ENCODE results near the gene SFTPB.
A peak's percentile ranks its signal among the peaks of the same experiment; 100 is the strongest.

Gene SFTPB

DNA sequence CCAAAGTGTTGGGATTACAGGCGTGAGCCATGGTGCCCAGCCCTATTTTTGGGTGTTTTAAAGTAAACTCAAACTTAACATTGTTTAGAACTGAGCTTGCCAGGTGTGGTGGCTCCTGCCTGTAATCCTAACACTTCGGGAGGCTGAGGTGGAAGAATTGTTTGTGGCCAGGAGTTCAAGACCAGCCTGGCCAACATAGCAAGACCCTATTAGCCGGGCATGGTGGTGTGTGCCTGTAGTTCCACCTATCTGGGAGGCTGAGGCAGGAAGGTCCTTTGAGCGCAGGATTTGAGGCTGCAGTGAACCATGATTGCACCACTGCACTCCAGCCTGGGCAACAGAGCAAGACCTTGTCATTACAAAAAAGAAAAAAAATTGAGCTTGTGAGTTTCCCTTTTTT lies 17.5 kb downstream of the SFTPB start:
- no peak overlapping the region for H3K27ac ChIP-seq (ENCODE audit: extremely low read depth, low read depth, low read length)

DNA sequence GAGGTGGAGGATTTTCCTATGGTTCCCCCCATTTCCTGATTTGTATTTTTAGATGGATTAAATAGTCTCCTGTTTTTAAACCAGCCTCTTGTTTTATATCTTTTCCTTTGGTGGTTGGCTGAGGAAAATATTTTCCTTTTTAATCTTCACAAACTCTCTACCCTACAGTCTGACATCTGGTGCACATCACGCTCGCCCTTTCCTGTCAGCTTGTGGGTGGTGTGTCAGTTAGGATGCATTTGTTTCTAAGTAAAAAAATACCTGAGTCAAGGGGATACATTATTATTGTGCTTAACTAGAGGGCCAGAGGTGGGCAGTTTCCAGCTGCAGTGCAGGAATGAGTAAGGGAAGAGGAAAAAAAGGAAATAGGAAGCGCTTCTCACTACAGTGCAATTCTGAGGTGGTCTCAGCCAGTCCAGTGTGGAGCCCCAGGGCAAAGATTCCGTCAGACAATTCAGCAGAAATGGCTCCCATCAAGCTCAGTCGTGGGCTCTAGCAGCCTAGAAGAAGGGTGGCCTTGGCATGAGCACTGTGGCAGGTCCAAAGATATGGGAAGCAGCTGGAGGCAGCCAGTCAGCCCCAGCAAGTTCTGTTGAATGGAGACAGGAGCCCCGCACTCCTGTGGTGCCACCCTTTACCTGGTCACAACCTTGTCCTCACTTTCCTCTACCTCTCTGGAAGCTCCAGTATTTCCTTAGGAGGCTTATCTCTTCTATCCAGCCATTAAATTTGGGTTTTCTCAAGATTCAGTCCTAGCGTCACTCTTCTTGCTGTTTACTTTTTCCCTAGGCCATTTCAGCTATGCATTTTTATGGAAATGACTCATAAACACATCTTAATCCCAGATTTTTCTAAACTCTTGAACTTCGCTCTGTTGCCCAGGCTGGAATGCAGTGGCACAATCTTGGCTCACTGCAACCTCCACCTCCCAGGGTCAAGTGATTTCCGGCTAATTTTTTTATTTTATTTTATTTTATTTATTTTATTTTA lies 18.5 kb downstream of the SFTPB start:
- no peak overlapping the region for H3K27ac ChIP-seq (ENCODE audit: extremely low read depth, low read depth, low read length)
- H3K9me3 ChIP-seq (ENCODE audit: control insufficient read depth, insufficient read depth, low read depth, low read length), result no peaks in the 10 kb centered on the region
- H3K4me3 ChIP-seq (ENCODE audit: low read depth, low read length), result no peak overlapping the region
- TF ChIP-seq KLF1 (tag by site-specific recombination; IDR thresholded peaks at IDR 0.05), result no peak
- TF ChIP-seq ZNF747 (tag by site-specific recombination; IDR thresholded peaks at IDR 0.05), result no peak
- TF ChIP-seq, protein P1, sequence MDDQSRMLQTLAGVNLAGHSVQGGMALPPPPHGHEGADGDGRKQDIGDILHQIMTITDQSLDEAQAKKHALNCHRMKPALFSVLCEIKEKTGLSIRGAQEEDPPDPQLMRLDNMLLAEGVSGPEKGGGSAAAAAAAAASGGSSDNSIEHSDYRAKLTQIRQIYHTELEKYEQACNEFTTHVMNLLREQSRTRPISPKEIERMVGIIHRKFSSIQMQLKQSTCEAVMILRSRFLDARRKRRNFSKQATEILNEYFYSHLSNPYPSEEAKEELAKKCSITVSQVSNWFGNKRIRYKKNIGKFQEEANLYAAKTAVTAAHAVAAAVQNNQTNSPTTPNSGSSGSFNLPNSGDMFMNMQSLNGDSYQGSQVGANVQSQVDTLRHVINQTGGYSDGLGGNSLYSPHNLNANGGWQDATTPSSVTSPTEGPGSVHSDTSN (CRISPR knock-in tag; IDR thresholded peaks at IDR 0.05), result no peak
- no peak for TF ChIP-seq ZNF560 (tag by site-specific recombination; IDR thresholded peaks at IDR 0.05; ENCODE audit: borderline replicate concordance)
- TF ChIP-seq ZNF146 (tag by site-specific recombination; IDR thresholded peaks at IDR 0.05), result no peak
- TF ChIP-seq, protein P2, sequence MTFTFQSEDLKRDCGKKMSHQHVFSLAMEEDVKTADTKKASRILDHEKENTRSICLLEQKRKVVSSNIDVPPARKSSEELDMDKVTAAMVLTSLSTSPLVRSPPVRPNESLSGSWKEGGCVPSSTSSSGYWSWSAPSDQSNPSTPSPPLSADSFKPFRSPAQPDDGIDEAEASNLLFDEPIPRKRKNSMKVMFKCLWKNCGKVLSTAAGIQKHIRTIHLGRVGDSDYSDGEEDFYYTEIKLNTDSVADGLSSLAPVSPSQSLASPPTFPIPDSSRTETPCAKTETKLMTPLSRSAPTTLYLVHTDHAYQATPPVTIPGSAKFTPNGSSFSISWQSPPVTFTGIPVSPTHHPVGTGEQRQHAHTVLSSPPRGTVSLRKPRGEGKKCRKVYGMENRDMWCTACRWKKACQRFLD (tag by site-specific recombination; IDR thresholded peaks at IDR 0.05), result no peak
- no peak for TF ChIP-seq HOXC10 (CRISPR knock-in tag; IDR thresholded peaks at IDR 0.05)
- no peak for TF ChIP-seq ZNF670 (tag by site-specific recombination; IDR thresholded peaks at IDR 0.05; ENCODE audit: low read depth)
- no peak for TF ChIP-seq ZFP41 (tag by site-specific recombination; IDR thresholded peaks at IDR 0.05; ENCODE audit: borderline replicate concordance)
- TF ChIP-seq, protein P3, sequence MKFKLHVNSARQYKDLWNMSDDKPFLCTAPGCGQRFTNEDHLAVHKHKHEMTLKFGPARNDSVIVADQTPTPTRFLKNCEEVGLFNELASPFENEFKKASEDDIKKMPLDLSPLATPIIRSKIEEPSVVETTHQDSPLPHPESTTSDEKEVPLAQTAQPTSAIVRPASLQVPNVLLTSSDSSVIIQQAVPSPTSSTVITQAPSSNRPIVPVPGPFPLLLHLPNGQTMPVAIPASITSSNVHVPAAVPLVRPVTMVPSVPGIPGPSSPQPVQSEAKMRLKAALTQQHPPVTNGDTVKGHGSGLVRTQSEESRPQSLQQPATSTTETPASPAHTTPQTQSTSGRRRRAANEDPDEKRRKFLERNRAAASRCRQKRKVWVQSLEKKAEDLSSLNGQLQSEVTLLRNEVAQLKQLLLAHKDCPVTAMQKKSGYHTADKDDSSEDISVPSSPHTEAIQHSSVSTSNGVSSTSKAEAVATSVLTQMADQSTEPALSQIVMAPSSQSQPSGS (tag by site-specific recombination; IDR thresholded peaks at IDR 0.05; ENCODE audit: low read depth), result no peak
- TF ChIP-seq ZSCAN30 (tag by site-specific recombination; IDR thresholded peaks at IDR 0.05), result no peak
- no peak for TF ChIP-seq ZNF155 (tag by site-specific recombination; IDR thresholded peaks at IDR 0.05)
- TF ChIP-seq, protein P4, sequence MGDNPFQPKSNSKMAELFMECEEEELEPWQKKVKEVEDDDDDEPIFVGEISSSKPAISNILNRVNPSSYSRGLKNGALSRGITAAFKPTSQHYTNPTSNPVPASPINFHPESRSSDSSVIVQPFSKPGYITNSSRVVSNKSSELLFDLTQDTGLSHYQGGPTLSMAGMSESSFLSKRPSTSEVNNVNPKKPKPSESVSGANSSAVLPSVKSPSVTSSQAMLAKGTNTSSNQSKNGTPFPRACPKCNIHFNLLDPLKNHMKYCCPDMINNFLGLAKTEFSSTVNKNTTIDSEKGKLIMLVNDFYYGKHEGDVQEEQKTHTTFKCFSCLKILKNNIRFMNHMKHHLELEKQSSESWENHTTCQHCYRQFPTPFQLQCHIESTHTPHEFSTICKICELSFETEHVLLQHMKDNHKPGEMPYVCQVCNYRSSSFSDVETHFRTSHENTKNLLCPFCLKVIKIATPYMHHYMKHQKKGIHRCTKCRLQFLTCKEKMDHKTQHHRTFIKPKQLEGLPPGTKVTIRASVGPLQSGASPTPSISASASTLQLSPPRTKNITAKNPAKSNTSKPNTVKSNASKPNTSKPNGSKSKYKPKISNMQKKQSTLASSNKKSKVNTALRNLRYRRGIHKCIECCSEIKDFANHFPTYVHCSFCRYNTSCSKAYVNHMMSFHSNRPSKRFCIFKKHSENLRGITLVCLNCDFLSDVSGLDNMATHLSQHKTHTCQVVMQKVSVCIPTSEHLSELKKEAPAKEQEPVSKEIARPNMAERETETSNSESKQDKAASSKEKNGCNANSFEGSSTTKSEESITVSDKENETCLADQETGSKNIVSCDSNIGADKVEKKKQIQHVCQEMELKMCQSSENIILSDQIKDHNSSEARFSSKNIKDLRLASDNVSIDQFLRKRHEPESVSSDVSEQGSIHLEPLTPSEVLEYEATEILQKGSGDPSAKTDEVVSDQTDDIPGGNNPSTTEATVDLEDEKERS (tag by site-specific recombination; IDR thresholded peaks at IDR 0.05), result no peak
- peaks cover 63 to 85% of the 10 kb centered on the region in 2 experiments for H3K36me3 ChIP-seq (ENCODE audit: control insufficient read depth in 2 of 2, insufficient read depth in 1 of 2, low read length in 2 of 2)
- ChIA-PET CTCF (interaction anchor here (0.6 to 3.1 kb wide), 9 partner anchors 8 to 165 kb away, joined by 3 to 19 read pairs (median 5); no protein-coding TSS in a partner anchor), POLR2A (interaction anchor here (1.5 kb wide), 1 partner anchor 17 kb away, joined by 3 read pairs; no protein-coding TSS in a partner anchor)
- H3K4me1 ChIP-seq (ENCODE audit: control insufficient read depth, insufficient read depth, low read length), result no peaks in the 10 kb centered on the region

More for the DNA sequence above, 17.5 kb downstream of the SFTPB start:
- Histone ChIP-seq H3K9me3 (ENCODE audit: control insufficient read depth, insufficient read depth, low read depth, low read length) (no peaks in the 10 kb centered on the region), H3K36me3 (ENCODE audit: control insufficient read depth in 2 of 2, insufficient read depth in 1 of 2, low read length in 2 of 2) (peaks cover 57 to 76% of the 10 kb centered on the region in 2 experiments), H3K4me3 (ENCODE audit: low read depth, low read length) (no peak overlapping the region), H3K4me1 (ENCODE audit: control insufficient read depth, insufficient read depth, low read length) (no peaks in the 10 kb centered on the region)
- TF ChIP-seq ZNF354C (tag by site-specific recombination; IDR thresholded peaks at IDR 0.05; ENCODE audit: borderline replicate concordance, low read depth) (no peak), ZNF121 (tag by site-specific recombination; IDR thresholded peaks at IDR 0.05) (peak; percentile 85)
- ChIA-PET POLR2A (interaction anchor here (0.6 kb wide), 1 partner anchor 11 kb away, joined by 3 read pairs; no protein-coding TSS in a partner anchor), CTCF (interaction anchor here (0.6 to 3.1 kb wide), 3 partner anchors 14 to 162 kb away, joined by 4 to 19 read pairs (median 5); no protein-coding TSS in a partner anchor)
